ENCODE data around the gene VASP.

The VASP gene

DNA sequence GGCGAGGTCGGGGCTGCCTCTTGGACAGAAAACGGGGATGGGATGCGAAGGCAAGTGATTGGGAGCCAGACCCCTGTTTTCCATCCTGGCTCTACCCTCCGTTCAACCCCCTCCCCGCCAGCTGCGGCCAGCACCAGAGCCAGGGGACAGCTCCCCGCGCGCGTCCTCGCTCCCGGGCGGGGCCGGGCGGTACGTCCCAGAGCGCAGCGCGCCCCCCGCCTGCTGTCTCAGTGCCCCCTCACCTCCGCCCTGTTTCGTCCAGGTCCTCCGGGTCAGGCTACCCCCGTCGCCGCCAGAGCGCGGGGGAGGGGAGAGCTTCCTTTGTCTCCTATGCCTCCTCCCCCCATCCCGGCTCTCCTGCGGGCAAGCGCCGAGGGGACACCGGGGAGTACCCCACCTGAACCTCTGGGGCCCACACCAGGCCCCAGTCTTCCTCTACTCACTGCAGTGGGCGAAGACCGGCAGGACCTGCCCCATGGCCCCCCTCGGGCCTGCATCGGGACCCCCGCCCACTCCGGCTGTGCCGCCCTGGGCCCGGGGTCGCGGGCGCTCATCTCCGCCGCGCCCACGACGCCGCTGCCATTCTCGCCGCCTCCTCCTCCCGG, 10.8 kb upstream of the VASP start:
- peak; percentile 45 to 56 for DNase-seq
- no peak for TF ChIP-seq GATA1 (IDR thresholded peaks at IDR 0.05; ENCODE audit: low read depth, low read length)
- TF ChIP-seq POLR2A (IDR thresholded peaks at IDR 0.05; ENCODE audit: low read length) = no peak

DNA sequence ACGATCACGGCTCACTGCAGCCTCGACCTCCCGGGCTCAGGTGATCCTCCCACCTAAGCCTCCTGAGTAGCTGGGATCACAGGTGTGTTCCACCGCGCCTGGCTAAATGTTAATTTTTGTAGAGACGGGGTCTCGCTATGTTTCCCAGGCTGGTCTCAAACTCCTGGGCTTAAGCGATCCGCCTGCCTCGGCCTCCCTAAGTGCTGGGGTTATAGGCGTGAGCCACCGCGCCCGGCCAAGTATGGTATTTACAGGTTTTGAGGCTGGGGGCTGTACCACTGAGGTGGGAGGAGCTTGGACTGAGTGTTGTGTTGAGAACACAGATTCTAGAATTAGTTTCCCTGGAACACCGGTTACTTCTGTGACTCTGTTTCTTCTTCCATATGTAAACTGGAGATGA, 9.5 kb upstream of the VASP start:
- DNase-seq = no peak
- TF ChIP-seq GATA1 (IDR thresholded peaks at IDR 0.05; ENCODE audit: low read depth, low read length) = no peak
- TF ChIP-seq POLR2A (IDR thresholded peaks at IDR 0.05; ENCODE audit: low read length) = no peak

- no peak for TF ChIP-seq POLR2A (IDR thresholded peaks at IDR 0.05; ENCODE audit: low read length)
- no peak for TF ChIP-seq GATA1 (IDR thresholded peaks at IDR 0.05; ENCODE audit: low read depth, low read length)
- DNase-seq = peak; percentile 72
These were observed 8.7 kb upstream of the VASP start, which contains the start of gene PPM1N for GRCh38 chr19:45498411-45499195. Gene PPM1N, plus strand, starts transcription at chr19:45498443. Its CDS starts 30 bp downstream, at chr19:45498473.

- peak; percentile 66 to 71 for DNase-seq
- TF ChIP-seq GATA1 (IDR thresholded peaks at IDR 0.05; ENCODE audit: low read depth, low read length) (no peak), POLR2A (IDR thresholded peaks at IDR 0.05; ENCODE audit: low read length) (no peak)
These were observed 7.8 kb upstream of the VASP start for GRCh38 chr19:45499196-45500180.

DNA sequence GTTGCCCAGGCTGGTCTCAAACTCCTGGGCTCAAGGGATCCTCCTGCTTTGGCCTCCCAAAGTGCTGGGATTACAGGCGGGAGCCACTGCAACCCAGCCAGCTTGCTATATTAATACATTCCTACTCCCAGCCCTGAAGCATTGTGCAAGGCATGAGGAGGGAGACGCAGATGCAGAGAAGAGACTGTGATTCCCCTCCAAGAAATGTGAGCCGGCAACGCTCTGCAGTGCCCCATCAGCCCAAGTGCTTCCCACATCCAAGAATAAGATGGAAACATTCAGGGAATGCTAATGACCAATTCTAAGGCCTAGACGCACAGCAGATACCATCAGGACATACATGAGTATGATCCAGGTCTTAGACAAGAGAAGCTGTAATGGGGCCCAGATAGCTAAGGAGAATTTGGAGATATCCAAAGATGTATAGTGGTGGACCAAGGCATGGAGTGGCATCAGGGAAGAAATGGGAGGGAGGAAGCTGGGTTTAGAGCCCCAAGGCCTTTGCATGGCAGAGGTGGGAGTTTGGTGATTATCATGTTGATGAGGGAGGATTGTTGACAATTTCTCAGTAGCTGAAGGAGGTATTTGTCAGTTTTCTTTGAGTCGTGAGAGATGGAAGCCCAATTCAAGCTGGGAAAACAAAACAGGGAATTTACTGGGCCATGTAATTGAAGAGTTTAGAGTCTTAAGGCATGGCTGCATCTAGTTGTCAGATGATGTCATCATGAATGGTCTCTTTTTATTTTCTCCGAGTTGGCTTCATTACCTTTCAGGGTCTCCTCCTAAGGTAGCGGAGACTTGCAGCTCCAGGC, 6.2 kb upstream of the VASP start:
- DNase-seq = no peak
- TF ChIP-seq POLR2A (IDR thresholded peaks at IDR 0.05; ENCODE audit: low read length) (no peak), GATA1 (IDR thresholded peaks at IDR 0.05; ENCODE audit: low read depth, low read length) (no peak)

DNA sequence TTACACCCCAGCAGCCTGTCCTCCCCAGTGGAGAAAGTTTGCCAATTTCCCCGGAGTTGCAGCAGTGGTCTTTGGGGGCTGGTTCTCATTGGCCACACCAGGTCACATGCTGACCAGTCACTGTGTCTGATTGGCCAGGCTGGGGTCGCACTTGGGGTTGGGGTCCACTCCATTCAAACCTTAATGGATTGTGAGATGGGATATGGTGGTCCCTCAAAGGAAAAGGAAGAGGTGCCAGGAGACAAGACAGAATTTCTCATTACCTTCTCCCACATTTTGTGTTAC, 5.6 kb upstream of the VASP start:
- DNase-seq = no peak
- no peak for TF ChIP-seq POLR2A (IDR thresholded peaks at IDR 0.05; ENCODE audit: low read length)
- TF ChIP-seq GATA1 (IDR thresholded peaks at IDR 0.05; ENCODE audit: low read depth, low read length) = no peak

- no peak for TF ChIP-seq POLR2A (IDR thresholded peaks at IDR 0.05; ENCODE audit: low read length)
- DNase-seq = no peak
These were observed 5.2 kb upstream of the VASP start for GRCh38 chr19:45502111-45502510.

DNA sequence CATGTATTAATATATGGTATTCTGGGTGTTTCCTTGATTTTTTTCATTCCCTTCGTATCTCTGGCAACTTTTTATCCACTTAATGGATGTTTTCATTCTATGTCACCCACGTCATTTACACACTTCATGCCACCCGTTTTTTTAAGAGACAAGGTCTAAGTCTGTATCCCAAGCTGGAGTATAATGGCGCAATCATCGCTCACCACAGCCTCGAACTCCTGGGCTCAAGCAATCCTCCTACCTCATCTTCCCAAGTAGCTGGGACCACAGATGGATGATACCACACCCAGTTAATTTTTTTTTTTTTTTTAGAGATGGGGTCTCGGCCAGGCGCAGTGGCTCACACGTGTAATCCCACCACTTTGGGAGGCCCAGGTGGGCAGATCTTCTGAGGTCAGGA, 3.4 kb upstream of the VASP start:
- TF ChIP-seq GATA1 (IDR thresholded peaks at IDR 0.05; ENCODE audit: low read depth, low read length) (no peak), POLR2A (IDR thresholded peaks at IDR 0.05; ENCODE audit: low read length) (no peak)

DNA sequence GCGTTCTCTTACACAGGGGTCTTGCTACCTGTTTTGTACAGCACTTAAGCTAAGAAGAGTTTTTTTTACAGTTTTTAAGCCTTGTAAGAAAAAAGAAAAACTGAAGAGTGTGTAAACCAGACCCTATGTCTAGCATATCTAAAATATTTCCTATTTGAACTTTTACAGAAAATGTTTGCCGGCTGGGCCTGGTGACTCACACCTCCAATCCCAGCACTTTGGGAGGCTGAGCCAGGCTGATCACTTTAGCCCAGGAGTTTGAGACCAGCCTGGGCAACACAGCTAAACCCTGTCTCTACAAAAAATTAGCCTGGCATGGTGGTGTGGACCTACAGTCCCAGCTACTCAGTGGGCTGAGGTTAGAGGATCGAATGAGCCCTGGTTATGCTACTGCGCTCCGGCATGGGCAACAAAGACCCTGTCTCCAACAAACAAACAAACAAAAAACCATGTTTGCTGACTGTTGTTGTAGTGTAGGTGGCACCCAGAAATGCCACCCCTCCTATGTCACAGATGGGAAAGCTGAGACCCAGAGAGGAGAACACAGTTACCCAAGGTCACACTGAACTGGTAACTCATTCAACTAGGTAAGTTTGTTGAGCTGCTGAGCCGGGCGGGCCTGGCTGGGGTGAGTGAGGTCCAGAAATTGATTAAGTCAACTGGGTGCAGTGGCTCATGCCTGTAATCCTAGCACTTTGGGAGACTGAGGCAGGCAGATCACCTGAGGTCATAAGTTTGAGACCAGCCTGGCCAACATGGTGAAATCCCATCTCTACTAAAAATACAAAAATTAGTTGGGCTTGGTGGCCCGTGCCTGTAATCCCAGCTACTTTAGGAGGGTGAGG, 1.9 kb upstream of the VASP start:
- TF ChIP-seq POLR2A (IDR thresholded peaks at IDR 0.05; ENCODE audit: low read length) (no peak), GATA1 (IDR thresholded peaks at IDR 0.05; ENCODE audit: low read depth, low read length) (no peak)
- no peak for DNase-seq

More for the DNA sequence above, 3.4 kb upstream of the VASP start:
- DNase-seq = no peak

DNA sequence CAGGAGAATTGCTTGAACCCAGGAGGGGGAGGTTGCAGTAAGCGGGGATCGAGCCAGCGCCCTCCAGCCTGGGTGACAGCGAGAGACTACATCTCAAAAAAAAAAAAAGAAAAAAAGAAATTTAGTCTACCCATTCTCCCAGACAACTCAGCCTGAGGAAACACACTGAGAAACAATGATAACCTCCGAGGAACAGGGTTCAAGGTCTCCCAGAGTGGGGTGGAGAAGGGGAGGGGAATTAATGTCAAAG, 1.4 kb upstream of the VASP start:
- TF ChIP-seq POLR2A (IDR thresholded peaks at IDR 0.05; ENCODE audit: low read length) (no peak), GATA1 (IDR thresholded peaks at IDR 0.05; ENCODE audit: low read depth, low read length) (no peak)
- no peak for DNase-seq

DNA sequence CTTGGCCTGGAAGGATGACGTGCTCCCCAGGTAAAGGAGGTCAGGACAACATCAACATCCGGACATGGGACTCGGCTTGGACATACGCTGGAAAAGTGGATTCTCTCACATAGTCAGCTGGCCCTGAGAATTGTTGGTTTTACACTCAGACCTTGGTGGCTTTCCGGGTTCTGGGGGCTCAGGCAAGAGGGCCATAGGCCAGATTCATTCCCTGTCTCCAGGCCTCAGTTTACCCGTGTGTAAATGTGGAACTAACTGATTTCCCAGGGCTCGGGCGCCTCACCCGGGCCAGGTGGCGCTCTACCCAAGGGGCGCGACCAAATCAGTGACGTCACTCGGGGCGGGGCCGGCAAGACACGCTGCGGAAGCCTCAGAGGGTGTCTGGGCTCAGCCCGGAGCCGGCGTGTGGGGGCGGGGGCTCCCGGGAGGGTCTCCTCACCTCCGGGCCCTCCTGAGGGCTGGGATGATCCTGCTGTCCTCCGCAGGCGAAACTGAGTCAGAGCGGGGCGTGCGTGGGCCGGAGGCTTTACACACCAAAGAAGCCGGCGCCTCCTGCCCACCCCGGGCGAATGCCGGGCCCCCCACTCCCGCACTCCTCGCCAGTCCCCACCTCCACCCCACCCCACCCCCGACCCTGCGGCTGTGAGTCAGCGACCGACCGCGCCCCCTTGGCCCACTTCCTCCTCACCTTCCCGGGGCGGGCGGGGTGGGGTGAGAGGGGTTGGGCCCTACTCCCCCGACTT, 862 bp upstream of the VASP start:
- TF ChIP-seq POLR2A (IDR thresholded peaks at IDR 0.05; ENCODE audit: low read length) (no peak), GATA1 (IDR thresholded peaks at IDR 0.05; ENCODE audit: low read depth, low read length) (no peak)
- DNase-seq = peak; percentile 90 to 95

DNA sequence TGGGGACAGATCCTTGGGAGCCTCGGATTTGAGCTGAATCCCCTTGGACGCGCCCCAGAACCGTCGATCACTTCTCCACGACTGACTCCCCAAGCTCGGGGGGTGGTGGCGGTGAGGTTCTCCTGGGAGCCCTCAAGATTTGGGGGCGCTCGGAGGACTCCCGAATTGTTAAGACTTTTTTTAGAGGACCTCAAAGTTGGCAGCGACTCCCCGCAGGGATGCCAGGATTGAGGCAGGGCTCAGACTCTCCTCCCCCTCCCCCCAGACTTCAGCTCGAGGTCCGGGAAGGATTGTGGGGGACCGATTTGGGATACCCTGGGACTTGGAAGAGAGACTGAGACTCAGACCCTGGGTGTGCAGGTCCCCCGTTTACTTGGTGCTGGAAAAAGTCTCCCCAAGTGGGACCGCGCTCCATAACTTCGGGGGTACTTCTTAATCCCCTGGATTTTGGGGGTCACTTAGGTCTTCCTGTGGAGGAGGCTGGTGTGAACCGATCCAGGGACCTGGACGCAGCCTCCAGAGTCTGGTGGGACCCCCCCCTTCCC, 665 bp downstream of the VASP start:
- TF ChIP-seq GATA1 (IDR thresholded peaks at IDR 0.05; ENCODE audit: low read depth, low read length) (no peak), POLR2A (IDR thresholded peaks at IDR 0.05; ENCODE audit: low read length) (no peak)
- DNase-seq = peak in 1 of 2 experiments; percentile 58
